Stimulated activated CD4-positive, alpha-beta T cell treated with anti-CD3 and anti-CD28 coated beads, Interleukin-4, amount 100 ng/mL, for 48 hours (primary cell): ENCODE measurements around the gene MORN5.

Experiments
- DNase-seq, 2 donors: peaks; one replicate each; pipeline ENCODE4 v3.0.0-alpha.2; 2020; ENCODE audit warnings: low read depth in 2 of 2

Gene MORN5

GRCh38 chr9:122216138-122216797 lies 56.6 kb downstream of the MORN5 start:
- no peak for DNase-seq

GRCh38 chr9:122216798-122217418 lies 57.2 kb downstream of the MORN5 start:
- no peak for DNase-seq

GRCh38 chr9:122217640-122218039 lies 57.9 kb downstream of the MORN5 start:
- no peak for DNase-seq

- DNase-seq: no peak
Measured at GRCh38 chr9:122218071-122218934, 58.6 kb downstream of the MORN5 start.

- DNase-seq: no peak
Measured at GRCh38 chr9:122218935-122219855, 59.5 kb downstream of the MORN5 start.

GRCh38 chr9:122219856-122220672 lies 60.4 kb downstream of the MORN5 start:
- no peak for DNase-seq

- DNase-seq: no peak
Measured at GRCh38 chr9:122220673-122221182, 61.0 kb downstream of the MORN5 start.

GRCh38 chr9:122221183-122221811 lies 61.6 kb downstream of the MORN5 start:
- DNase-seq: no peak

GRCh38 chr9:122222791-122223190 lies 63.1 kb downstream of the MORN5 start:
- no peak for DNase-seq

GRCh38 chr9:122223435-122223834 lies 63.7 kb downstream of the MORN5 start:
- DNase-seq: no peak

- no peak for DNase-seq
Measured at GRCh38 chr9:122225312-122226141, 65.8 kb downstream of the MORN5 start.

GRCh38 chr9:122226142-122226757 lies 66.5 kb downstream of the MORN5 start:
- no peak for DNase-seq

- no peak for DNase-seq
Measured at GRCh38 chr9:122226758-122227574, 67.3 kb downstream of the MORN5 start.

- no peak for DNase-seq
Measured at GRCh38 chr9:122227575-122227900, 67.8 kb downstream of the MORN5 start.

- DNase-seq: no peak
Measured at GRCh38 chr9:122228191-122228567, 68.5 kb downstream of the MORN5 start.

GRCh38 chr9:122228568-122229484 lies 69.1 kb downstream of the MORN5 start, which contains the start of gene LHX6:
LHX6 (minus strand) TSS chr9:122228957; CDS start chr9:122228740, 217 bp downstream.
- DNase-seq: no peak

GRCh38 chr9:122229485-122229837 lies 69.8 kb downstream of the MORN5 start:
- DNase-seq: no peak
